Umbilical cord (tissue), 2 donors: Measurements from ENCODE around the gene CSGALNACT2. TPM values are rescaled to one million over a fixed set of nuclear protein-coding genes. Genes with fewer than 3 reads are reported as not detected.
"Not testable (repeated sequence)": the region's sequence is repeated elsewhere in the genome, so short reads cannot be mapped to it uniquely, and the experiment has no call there.

Experiments used
- DNase-seq: peaks from one replicate; pipeline ENCODE4 v3.0.0-alpha.2; 2015; ENCODE audit warnings: low spot score
- total RNA-seq: library from RNA; depleted of rRNA; stranded (reverse); fragments of >200 nt; gene quantifications from one replicate; pipeline ENCODE4 v1.2.3, GENCODE V29; 2014; ENCODE audit warnings: low replicate concordance; ENCODE audit not compliant: insufficient read depth

The CSGALNACT2 gene
- total RNA-seq, 1 donor from 2014 or later, result 65.5 TPM

DNA sequence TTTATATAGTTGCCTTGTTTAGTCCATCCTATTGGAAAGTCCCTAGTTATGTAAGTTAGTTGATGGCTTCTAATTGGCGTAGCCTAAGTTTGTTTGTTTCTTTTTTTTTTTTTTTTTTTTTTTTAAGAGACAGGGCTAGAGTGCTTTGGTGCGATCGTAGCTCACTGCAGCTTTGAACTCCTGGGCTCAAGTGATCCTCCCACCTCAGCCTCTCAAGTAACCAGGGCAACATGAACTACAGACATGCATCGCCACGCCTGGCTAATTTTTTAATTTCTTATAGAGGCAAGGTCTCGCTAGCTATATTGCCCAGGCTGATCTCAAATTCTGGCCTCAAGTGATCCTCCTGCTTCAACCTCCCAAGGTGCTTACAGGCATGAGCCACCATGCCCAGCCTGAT lies 7.1 kb downstream of the CSGALNACT2 start:
- DNase-seq, result no peak

DNA sequence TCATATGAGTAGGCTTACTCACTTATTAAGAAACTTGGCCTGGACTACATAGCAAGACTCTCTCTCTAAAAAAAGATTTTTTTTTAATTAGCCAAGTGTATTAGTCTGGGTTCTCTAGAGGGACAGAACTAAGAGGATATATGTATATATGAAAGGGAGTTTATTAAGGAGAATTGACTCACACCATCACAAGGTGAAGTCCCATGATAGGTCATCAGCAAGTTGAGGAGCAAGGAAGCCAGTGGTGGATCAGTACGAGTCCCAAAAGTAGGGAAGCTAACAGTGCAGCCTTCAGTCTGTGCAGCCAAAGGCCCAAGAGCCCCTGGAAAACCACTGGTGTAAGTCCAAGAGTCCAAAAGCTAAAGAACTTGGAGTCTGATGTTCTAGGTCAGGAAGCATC lies 7.7 kb downstream of the CSGALNACT2 start:
- DNase-seq, result not testable (repeated sequence)

DNA sequence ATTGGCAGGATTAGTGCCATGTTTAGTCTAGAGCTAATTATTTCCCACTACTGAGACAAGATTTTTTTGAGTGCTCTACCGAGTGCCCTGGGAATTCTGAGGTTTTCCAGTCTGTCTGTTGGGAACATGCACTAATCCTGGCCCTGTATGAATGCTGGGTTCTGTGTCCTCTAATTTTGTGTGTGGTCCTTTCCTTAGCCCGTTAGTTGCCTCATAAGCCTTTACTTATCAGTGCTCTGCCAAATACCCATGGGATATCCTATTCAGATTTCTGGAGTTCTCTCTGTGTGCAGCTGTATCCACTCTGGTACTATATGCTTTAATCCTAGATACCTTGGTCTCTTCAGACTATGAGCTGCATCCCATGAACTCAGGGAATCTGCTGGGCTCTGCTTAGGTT lies 13.1 kb downstream of the CSGALNACT2 start:
- no peak for DNase-seq

DNA sequence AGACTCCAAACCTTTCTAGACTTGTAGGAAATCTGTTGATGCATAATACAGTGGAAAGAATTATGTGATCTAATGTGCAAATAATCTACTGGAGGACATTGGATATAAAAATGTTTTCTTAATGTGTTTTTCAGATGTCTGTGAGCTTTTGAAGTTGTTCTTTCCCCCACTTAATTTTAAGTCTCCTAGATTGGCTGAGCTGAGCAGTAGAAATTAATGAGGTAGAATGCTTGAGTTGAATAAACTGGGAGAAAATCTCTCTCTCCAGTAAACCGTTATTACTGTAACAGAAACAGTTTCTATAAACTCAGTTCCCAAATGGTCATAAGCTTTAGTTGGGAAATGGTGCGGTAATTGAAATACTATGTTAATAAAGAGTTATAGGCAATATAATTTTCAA lies 15.7 kb downstream of the CSGALNACT2 start:
- DNase-seq, result no peak

DNA sequence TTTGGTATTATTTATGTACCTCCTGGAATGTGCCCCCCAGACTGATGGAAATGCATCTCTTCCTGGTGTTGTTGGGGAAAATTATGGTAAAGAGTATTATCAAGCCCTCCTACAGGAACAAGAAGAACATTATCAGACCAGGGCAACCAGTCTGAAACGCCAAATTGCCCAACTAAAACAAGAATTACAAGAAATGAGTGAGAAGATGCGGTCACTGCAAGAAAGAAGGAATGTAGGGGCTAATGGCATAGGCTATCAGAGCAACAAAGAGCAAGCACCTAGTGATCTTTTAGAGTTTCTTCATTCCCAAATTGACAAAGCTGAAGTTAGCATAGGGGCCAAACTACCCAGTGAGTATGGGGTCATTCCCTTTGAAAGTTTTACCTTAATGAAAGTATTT lies 17.0 kb downstream of the CSGALNACT2 start:
- no peak for DNase-seq

DNA sequence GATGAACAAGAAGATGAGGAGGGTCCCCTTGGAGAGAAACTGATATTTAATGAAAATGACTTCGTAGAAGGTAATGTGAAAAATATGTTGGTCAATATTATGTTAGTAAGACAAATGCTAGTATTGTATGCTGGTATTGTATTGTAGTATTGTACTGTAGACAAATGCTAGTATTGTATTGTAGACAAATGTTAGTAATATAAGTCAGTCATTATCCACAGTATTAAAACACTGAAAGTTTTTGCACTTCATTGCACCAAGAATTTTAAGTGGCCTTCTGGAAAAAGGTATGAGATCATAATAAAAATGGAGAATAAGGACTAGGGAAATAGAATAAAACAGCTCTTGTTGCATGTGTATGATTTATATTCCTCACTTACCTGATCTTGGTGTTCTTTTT lies 17.5 kb downstream of the CSGALNACT2 start:
- DNase-seq, result no peak

DNA sequence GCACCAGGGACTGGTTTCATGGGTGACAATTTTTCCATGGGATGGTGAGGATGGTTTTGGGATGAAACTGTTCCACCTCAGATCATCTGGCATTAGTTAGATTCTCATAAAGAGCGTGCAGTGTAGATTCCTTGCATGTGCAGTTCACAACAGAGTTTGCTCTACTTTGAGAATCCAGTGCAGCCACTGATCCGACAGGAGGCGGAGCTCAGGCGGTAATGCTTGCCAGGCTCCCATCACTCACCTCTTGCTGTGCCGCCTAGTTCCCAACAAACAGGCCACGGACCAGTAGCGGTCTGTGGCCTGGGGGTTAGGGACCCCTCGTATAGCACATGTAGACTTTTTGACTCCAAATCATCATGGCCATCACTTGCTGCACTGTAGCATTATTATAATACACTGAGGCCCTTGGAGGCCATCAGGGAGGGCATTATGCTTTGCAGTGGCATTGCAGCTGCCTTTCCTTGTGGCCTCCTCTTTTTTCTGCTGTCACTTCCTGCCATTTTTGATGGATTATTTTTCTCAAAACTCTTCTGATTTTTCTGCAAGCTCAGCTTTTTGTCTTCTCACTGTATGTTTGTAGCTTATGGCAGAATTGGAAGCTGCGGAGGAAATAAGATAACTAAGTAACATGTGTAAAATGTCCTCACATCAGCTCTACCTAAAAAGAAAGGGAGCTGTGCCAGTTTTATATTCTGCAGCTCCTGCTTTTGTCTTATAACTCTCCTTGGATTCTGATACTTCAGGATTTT lies 18.5 kb downstream of the CSGALNACT2 start:
- DNase-seq, result no peak

DNA sequence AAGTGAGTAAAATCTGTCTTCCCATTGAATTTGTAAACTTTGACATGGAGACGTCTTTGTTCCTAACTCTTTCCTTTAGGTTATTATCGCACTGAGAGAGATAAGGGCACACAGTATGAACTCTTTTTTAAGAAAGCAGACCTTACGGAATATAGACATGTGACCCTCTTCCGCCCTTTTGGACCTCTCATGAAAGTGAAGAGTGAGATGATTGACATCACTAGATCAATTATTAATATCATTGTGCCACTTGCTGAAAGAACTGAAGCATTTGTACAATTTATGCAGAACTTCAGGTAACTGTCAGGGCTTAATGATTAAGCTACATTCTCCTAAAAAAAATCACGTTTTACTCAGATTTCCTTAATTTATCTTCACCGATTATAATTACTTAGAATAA lies 20.4 kb downstream of the CSGALNACT2 start:
- no peak for DNase-seq

DNA sequence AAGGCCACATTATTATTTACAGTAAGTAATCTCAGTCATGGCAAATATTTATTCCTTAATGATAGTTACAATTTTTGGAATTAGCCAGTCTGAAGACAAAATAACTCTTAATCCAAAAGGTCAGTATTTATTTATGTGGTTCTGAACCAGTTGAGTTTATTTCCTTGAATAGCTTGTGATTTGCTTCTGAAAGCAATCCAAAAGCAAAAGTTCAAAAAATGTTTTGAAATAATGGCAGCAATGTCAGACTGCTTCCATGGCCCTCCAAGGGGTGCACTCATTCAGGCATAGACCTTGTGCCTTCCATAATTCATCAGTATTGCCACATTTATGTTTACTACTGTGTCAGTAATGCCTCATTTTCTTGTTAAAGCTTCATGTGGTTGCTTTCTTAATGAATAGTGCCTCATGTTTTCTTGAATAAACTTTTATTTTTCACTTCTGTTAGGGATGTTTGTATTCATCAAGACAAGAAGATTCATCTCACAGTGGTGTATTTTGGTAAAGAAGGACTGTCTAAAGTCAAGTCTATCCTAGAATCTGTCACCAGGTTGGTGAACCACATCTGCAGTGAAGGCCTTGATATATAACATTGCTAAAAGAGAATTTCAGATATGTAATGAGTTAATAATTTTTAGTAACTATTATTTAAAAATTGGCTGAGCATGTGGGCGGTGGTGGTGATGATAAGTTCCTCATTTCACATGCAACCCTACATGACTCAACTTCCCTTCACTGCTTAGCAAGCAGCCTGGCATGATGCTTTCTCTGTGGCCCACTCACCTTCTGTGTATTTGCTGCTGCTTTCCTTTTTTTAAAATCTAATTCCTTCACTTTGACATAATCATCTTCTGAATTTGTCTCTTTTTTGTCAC lies 22.0 kb downstream of the CSGALNACT2 start:
- DNase-seq, result no peak

DNA sequence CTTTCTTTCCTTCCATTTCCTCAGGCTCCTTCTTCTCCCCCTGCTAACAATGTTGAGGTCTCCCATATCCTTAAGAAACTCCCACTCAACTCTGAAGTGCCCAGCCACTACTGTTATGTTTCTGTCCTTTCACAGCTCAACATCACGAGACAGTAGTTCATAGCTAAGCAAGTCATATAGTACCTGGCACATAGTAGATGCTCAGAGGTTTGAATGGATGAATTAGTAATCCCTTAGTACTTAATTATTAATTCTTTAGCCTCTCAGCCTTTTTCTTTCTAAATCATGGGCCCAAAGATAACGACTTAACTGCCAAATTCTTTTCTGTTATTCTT lies 22.6 kb downstream of the CSGALNACT2 start:
- no peak for DNase-seq

DNA sequence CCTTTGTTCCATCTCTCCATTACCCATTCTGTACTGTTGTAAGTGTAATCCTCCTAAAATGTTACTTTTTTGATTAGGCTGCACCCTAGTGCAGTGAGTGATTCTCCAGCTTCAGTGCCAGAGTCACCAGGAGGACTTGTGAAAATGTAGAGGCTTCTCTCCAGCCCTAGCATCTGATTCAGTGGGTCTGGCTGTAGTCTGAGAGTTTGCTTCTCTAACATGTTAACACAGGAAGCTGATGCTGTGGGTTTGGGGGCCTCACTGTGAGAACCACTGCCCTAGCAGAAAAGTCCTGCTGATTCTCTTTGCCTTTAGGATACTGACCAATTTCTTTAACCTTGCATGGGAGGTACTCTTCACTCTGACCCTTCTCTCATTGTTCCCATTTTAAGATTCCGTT lies 24.4 kb downstream of the CSGALNACT2 start:
- no peak for DNase-seq

DNA sequence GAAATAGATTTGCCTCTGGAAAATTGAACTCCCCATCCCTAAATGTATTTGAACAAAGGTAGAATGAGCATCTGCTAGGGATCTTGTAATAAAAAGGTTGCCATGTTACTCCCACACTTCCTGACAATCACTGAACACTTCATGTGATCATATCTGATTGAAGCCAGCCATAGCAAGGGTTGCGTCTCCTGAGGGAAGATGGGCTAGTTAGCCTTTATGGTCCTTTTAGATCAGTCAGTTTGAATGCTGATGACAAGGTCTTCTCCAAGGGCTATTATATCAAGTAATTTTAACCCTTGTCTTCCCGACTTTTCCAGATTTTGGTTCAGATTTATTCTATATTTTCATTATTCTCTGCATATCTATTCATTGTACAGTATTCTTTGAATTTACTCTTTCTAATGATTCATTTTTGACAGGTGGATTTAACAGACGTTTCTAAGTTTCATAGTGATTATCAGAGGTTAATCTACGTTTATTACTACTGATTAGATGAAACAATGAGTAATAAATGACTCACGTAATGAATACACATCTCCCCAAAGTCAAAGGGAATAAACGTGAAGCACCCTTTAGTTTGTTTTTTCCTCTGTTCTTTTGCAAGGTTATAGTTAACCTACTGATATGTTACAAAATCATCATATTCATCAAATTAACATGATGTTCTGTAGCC lies 28.1 kb downstream of the CSGALNACT2 start:
- DNase-seq, result no peak

DNA sequence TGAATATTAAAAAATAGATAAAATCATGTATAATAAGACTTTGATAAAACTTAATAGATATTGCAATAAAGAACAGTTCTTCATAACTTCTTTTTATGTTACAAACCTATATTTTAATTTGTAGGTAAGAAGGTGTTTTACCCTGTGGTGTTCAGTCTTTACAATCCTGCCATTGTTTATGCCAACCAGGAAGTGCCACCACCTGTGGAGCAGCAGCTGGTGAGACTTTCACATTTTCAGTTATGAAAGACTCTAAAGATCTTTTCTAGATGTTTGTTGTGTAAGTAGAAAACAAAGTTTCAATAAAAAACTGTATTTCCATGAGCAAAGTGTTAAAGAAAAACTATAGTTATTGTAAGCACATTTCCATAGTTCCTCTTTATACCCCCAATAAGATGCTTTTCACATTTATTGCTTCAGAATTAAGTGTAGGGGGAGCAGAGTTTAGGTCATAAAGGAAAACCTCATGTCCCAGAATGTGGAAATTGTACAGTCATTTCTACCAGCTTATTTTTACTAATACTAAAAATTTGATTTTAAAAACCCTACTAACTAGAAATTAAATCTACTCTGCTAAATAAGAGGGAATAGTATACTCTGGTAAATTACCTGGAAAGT lies 28.7 kb downstream of the CSGALNACT2 start:
- DNase-seq, result no peak

DNA sequence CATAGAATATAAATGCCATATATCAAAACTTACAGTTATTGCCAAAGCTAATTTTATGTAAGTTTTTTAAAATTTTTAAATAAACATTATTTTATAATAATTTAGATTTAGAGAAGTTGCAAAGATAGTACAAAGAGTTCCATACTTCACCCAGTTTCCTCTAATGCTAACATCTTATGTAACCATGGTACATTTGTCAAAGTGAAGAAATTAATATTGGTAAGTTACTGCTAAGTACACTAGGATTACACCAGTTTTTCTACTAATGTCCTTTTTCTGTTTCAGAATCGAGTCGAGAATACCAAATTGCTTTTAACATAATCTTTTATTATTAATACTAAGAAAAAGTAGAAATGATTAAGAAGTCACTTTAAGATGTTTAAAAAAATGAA lies 29.2 kb downstream of the CSGALNACT2 start:
- no peak for DNase-seq

DNA sequence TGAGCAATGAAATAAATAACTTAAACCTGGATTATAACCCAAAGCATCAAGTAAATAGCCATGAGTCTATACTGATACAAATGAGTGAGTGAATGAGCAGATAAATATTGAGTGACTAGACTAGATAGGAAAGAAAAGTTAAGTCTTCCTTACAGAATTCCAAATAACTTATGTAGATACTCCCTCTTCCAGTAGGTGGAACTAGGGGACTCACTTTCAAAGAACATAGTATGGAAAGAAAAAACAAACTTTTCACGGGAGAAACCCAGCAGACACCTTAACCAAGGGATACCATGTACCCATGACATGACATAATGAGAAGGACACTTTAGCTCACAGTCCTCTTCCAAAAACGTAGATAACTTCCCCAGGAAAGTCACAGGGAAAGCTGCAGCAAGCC lies 32.2 kb downstream of the CSGALNACT2 start:
- DNase-seq, result no peak

DNA sequence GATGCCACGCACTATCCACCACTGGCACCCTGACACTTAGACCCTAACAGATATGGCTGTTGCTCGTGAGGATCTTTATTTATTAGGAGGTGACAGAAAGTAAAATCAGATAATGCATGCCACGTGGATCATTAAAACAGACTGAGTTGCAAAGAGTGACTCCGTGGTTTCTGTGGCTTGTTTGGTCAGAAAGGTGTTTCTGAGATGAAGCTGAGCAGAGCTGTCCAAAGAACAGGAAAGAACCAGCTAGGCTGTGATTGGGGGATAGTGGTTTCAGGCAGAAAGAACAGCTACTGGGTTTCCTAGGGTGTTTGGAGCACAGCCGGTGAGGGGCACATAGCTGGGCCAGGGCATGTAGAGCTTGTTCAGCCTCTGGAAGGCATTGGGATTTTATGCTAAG lies 34.4 kb downstream of the CSGALNACT2 start:
- no peak for DNase-seq

DNA sequence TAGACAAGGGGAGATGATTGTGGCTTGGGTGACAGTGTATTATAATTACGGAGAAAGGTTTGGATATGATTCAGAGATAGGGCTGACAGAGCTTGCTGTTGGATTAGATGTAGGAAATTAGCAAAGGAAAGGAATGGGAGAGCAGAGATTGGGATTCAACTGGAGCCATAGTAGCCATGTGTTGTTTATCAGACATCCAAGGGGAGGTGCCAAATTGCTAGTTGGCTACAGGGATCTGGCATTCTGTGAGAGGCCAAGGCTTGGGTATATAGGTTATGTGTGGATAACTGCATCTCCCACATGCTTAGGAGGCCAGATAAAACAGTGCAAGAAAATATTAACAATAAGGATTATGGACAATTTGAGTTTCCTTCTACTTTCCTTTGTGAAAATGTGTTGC lies 34.9 kb downstream of the CSGALNACT2 start:
- DNase-seq, result no peak

DNA sequence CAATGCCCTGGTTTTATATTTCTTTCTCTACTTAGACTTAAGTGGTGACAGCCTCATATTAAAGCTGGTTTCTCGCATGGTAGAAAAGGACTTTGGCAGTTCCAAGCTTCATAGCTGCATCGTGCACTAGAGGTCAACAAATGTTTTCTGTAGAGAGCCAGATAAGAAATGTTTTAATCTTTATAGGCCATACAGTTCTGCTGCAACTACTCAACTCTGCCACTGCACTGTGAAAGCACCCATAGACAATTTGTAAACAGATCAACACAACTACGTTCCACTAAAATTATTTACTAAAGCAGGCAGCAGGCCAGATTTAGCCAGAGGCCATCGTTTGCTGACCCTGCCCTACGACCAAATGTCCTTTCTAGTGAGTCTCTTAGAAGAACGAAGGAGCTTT lies 36.7 kb downstream of the CSGALNACT2 start:
- no peak for DNase-seq

DNA sequence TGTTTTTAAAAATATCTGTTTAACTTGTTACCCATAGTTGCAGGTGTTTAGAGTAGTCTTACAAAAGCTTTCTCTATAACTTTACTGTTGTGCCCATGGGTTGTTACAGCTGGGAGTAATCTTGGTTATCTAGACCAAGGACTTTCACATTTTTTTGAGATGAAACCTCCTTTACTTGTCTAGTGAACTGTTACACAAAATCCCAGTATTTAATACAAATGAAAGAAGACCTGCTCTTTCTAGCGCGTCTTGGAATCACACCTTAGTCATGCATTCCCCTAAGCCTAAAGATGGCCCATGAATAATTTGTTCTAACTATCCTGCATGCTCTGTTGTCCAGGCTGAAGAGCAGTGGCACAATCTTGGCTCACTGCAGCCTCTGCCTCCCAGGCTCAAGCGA lies 38.0 kb downstream of the CSGALNACT2 start:
- no peak for DNase-seq

DNA sequence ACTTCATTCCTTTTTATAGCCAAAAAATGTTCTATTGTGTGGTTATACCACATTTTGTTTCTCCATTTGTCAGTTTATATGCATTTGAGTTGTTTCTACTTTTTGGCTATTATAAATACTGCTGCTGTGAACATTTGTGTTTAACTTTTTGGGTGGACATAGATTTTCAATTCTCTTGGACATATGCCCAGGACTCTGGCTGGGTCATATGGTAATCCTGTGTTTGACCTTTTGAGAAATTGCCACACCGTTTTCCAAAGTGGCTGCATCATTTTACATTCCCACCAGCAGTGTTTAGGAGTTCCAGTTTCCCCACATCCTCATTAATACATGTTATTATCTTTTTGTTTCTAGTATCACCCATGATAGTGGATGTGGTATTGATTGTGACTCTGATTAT lies 39.4 kb downstream of the CSGALNACT2 start:
- DNase-seq, result no peak

DNA sequence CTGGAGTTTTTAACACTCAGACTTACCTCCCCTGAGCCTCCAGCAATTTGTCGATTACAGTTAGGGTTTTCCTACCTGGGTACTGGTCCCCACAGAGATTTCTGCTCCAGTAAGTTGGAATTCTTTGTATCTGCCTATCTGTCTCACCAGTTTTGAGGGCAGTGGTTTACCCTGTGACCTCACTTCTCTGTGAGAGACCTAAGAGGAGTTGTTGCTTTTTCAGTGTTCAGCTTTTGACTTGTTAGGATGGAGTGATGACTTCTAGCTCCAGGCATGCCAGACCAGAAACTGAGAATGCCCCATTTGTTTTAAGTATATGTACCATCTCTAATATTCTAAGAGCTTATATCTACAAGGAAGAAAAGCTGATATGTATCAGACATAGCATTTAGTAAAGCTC lies 42.9 kb downstream of the CSGALNACT2 start:
- no peak for DNase-seq

DNA sequence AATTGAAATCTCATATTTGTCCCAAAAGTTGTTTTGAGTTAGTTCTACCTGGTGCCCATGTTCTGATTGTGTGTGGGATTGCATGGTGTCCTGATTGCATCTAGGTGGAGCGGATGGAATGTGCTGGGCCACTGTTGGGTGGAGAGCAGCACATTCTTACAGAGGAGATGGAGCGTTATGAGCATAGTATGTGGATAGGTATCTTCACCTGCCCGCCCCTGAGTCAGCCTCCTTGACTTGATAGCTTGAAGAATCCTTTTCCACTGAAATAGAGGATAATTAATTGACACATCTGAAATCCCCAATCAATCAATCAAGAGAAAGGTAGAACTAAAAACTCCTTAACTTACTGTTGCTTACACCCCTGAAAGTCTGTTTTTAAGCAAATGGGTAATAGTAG lies 45.5 kb downstream of the CSGALNACT2 start:
- not testable (repeated sequence) for DNase-seq
